ENCODE results near the gene TREX2.

GRCh38 chrX:153473126-153473525 lies 27.3 kb upstream of the TREX2 start:
- TF ChIP-seq, protein P1, sequence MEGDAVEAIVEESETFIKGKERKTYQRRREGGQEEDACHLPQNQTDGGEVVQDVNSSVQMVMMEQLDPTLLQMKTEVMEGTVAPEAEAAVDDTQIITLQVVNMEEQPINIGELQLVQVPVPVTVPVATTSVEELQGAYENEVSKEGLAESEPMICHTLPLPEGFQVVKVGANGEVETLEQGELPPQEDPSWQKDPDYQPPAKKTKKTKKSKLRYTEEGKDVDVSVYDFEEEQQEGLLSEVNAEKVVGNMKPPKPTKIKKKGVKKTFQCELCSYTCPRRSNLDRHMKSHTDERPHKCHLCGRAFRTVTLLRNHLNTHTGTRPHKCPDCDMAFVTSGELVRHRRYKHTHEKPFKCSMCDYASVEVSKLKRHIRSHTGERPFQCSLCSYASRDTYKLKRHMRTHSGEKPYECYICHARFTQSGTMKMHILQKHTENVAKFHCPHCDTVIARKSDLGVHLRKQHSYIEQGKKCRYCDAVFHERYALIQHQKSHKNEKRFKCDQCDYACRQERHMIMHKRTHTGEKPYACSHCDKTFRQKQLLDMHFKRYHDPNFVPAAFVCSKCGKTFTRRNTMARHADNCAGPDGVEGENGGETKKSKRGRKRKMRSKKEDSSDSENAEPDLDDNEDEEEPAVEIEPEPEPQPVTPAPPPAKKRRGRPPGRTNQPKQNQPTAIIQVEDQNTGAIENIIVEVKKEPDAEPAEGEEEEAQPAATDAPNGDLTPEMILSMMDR (IDR thresholded peaks at IDR 0.05; ENCODE audit: low read depth, low read length), result no peak
- TF ChIP-seq POLR2A (IDR thresholded peaks at IDR 0.05; ENCODE audit: extremely low read depth, insufficient read length), result no peak
- TF ChIP-seq MAX (IDR thresholded peaks at IDR 0.05; ENCODE audit: low read depth, low read length), result no peak
